Liver (tissue), 9 donors: Measurements from ENCODE around the gene GANC. TPM values are rescaled to one million over a fixed set of nuclear protein-coding genes. Genes with fewer than 3 reads are reported as not detected.

ENCODE experiments used
- DNase-seq: peaks from one replicate; pipeline ENCODE4 v3.0.0-alpha.2; 2017; ENCODE audit warnings: low spot score
- H3K27ac ChIP-seq, 2 donors: one replicate each; pipeline ENCODE4 v1.7.0; 2013; ENCODE audit warnings: inconsistent platforms in 2 of 2, low read length in 2 of 2, control low read depth in 1 of 2, low read depth in 1 of 2, mild to moderate bottlenecking in 1 of 2
- H3K27me3 ChIP-seq, 4 donors: one replicate each; pipeline versions ENCODE4 v1.6.1 to v1.7.0; 2013; ENCODE audit warnings: low read length in 3 of 4, inconsistent platforms in 1 of 4, mild to moderate bottlenecking in 1 of 4, moderate library complexity in 1 of 4; ENCODE audit not compliant: control insufficient read depth in 4 of 4, insufficient read depth in 4 of 4
- H3K36me3 ChIP-seq, 4 donors: one replicate each; pipeline versions ENCODE4 v1.6.1 to v1.7.0; 2013; ENCODE audit warnings: low read length in 3 of 4, mild to moderate bottlenecking in 3 of 4, low read depth in 1 of 4, moderate library complexity in 1 of 4; ENCODE audit not compliant: control insufficient read depth in 4 of 4, insufficient read depth in 3 of 4
- H3K4me1 ChIP-seq, 4 donors: one replicate each; pipeline versions ENCODE4 v1.6.1 to v1.7.0; 2013; ENCODE audit warnings: low read length in 3 of 4, mild to moderate bottlenecking in 3 of 4, moderate library complexity in 1 of 4; ENCODE audit not compliant: control insufficient read depth in 4 of 4, insufficient read depth in 4 of 4
- H3K4me3 ChIP-seq, 3 donors: one replicate each; pipeline versions ENCODE4 v1.6.1 to v1.7.0; 2013; ENCODE audit warnings: low read length in 3 of 3, control low read depth in 1 of 3, low read depth in 1 of 3, mild to moderate bottlenecking in 1 of 3
- H3K9ac ChIP-seq, 2 donors: one replicate each; pipeline ENCODE4 v1.7.0; 2013; ENCODE audit warnings: low read length in 2 of 2, mild to moderate bottlenecking in 2 of 2, moderate library complexity in 2 of 2, control low read depth in 1 of 2, low read depth in 1 of 2
- H3K9me3 ChIP-seq, 4 donors: one replicate each; pipeline versions ENCODE4 v1.6.1 to v1.7.0; 2013; ENCODE audit warnings: low read length in 3 of 4; ENCODE audit not compliant: control insufficient read depth in 4 of 4
- CTCF ChIP-seq: fragments of 150-350 bp; IDR thresholded peaks from 2 replicates; pipeline ENCODE4 v1.5.1; 2017; ENCODE audit warnings: improper control_type of control experiment, low read depth, low read length; ENCODE audit not compliant: missing input control
- FOXA1 ChIP-seq: IDR thresholded peaks from 2 replicates; pipeline ENCODE4 v1.6.1; 2016; ENCODE audit warnings: antibody characterized with exemption
- FOXA2 ChIP-seq: IDR thresholded peaks from 2 replicates; pipeline ENCODE4 v1.6.1; 2016; ENCODE audit warnings: antibody characterized with exemption
- HNF4A ChIP-seq, 2 donors: conservative IDR thresholded peaks; 2 replicates each; pipeline ENCODE4 v1.6.1; 2016; ENCODE audit warnings: antibody characterized with exemption in 2 of 2, mild to moderate bottlenecking in 2 of 2
- HNF4G ChIP-seq: IDR thresholded peaks from 2 replicates; pipeline ENCODE4 v1.6.1; 2016; ENCODE audit warnings: antibody characterized with exemption
- MAX ChIP-seq: IDR thresholded peaks from 2 replicates; pipeline ENCODE4 v1.6.1; 2016; ENCODE audit warnings: antibody characterized with exemption
- NR2F2 ChIP-seq: IDR thresholded peaks from 2 replicates; pipeline ENCODE4 v1.6.1; 2016; ENCODE audit warnings: antibody characterized with exemption
- RAD21 ChIP-seq, 2 donors: IDR thresholded peaks; 2 replicates each; pipeline ENCODE4 v1.6.1; 2016; ENCODE audit warnings: antibody characterized with exemption in 2 of 2, mild to moderate bottlenecking in 2 of 2
- REST ChIP-seq: IDR thresholded peaks from 2 replicates; pipeline ENCODE4 v1.6.1; 2016; ENCODE audit warnings: antibody characterized with exemption, mild to moderate bottlenecking
- RXRA ChIP-seq, 2 donors: IDR thresholded peaks; 2 replicates each; pipeline ENCODE4 v1.6.1; 2017 to 2018; ENCODE audit warnings: antibody characterized with exemption in 2 of 2, mild to moderate bottlenecking in 1 of 2
- SP1 ChIP-seq: IDR thresholded peaks from 2 replicates; pipeline ENCODE4 v1.6.1; 2018; ENCODE audit warnings: antibody characterized with exemption, mild to moderate bottlenecking
- TAF1 ChIP-seq: conservative IDR thresholded peaks from 2 replicates; pipeline ENCODE4 v1.6.1; 2016; ENCODE audit warnings: antibody characterized with exemption, mild to moderate bottlenecking
- ZBTB33 ChIP-seq: IDR thresholded peaks from 2 replicates; pipeline ENCODE4 v1.6.1; 2016; ENCODE audit warnings: antibody characterized with exemption
- WGBS: extraction: QIAGEN DNeasy Blood & Tissue Kit; methylation state at CpG from one replicate; pipeline ENCODE4 v1.1.7; 2013; 5-methylcytosine and 5-hydroxymethylcytosine counted together
- polyA plus RNA-seq, 2 donors: library from polyadenylated mRNA; stranded (reverse) in 1 of 2; unstranded in 1 of 2; fragments of 200-250 nt in 1 of 2; fragments of >200 nt in 1 of 2; fragmentation: Nextera tagmentation in 1 of 2; extraction: Ambion mirVana in 1 of 2; gene quantifications; one replicate each; pipeline versions ENCODE4 v1.2.1 to v1.2.3, GENCODE V29; 2013 to 2015
- total RNA-seq, 2 donors: library from RNA; depleted of rRNA; stranded (reverse); fragments of >200 nt; gene quantifications; one replicate each; pipeline ENCODE4 v1.2.3, GENCODE V29; 2014
- TF ChIP-seq, protein P1 (sequence below): IDR thresholded peaks from 2 replicates; pipeline ENCODE4 v1.6.1; 2016; ENCODE audit warnings: antibody characterized with exemption
- donor health status: healthy.
- donor health status: healthy.
- donor health status: healthy.
- donor health status: healthy.
- donor health status: healthy.

GANC gene
- total and polyA plus RNA-seq, 4 donors = 4.8 to 28.9 (median 10.9) TPM

DNA sequence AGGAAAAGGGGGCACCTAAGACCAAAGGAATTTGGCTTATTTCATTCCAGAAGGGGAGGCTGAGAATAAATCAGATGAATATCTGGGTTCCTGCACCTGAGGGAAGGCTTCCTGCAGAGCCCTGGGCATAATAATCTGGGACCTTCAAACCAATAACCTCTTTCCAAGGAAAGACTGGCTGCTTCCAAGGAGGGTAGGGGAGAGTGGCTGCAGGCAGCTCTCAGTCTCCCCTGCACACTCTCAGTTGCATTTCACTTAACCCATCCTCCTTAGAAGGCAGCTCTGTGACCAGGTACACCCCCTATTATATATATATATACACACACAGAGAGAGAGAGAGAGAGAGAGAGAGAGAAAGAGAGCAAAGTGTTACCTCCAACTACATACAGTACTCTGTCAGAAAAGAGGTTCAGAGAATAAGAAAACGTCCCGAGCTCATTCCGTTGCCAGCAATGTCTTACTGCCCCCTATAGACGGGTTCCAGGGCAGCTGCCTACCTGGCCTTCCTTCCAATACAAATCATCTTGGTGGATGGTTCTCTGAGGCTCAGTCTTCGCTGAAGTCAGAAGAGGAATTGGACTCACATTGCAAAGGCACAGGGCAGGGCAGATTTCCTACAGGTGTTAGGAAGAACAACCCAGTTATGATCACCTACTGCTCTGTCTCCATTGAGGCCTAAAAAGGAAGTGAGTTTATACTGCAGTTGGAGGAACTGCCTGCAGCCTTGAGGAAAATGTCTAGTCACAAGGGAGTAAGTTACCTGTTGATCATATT lies 112.4 kb downstream of the GANC start:
- no peak overlapping the region for H3K27ac ChIP-seq
- DNase-seq = peak; percentile 48
- H3K4me1 ChIP-seq = no peaks in the 10 kb centered on the region
- TF ChIP-seq RAD21 (IDR thresholded peaks at IDR 0.05) (peak; percentile 61 to 71), SP1 (no peak), CTCF (peak; percentile 33)
- no peak overlapping the region for H3K9ac ChIP-seq
- H3K36me3 ChIP-seq = peaks cover 0 to 15% (median 6%) of the 10 kb centered on the region in 4 donors
- 59% methylated on average over 5 of the region's 5 CpGs for WGBS
- no peak overlapping the region for H3K4me3 ChIP-seq
- no peaks in the 10 kb centered on the region for H3K27me3 ChIP-seq
- H3K9me3 ChIP-seq = no peaks in the 10 kb centered on the region

GRCh38 chr15:42385980-42386700 lies 113.1 kb downstream of the GANC start:
- H3K4me1 ChIP-seq = no peaks in the 10 kb centered on the region
- TF ChIP-seq MAX (no peak), SP1 (peak; percentile 28), NR2F2 (peak; percentile 49), RXRA (IDR thresholded peaks at IDR 0.05) (peak in 1 of 2 donors; percentile 8)
- H3K27me3 ChIP-seq = no peaks in the 10 kb centered on the region
- peaks cover 0 to 15% (median 6%) of the 10 kb centered on the region in 4 donors for H3K36me3 ChIP-seq
- no peak overlapping the region for H3K4me3 ChIP-seq
- no peaks in the 10 kb centered on the region for H3K9me3 ChIP-seq
- no peak overlapping the region for H3K27ac ChIP-seq
- H3K9ac ChIP-seq = no peak overlapping the region
- WGBS = 82% methylated on average over 12 of the region's 12 CpGs
- DNase-seq = no peak

GRCh38 chr15:42387603-42388002 lies 114.6 kb downstream of the GANC start:
- Histone ChIP-seq H3K27ac (no peak overlapping the region), H3K4me3 (no peak overlapping the region), H3K9me3 (no peaks in the 10 kb centered on the region), H3K9ac (no peak overlapping the region), H3K27me3 (no peaks in the 10 kb centered on the region), H3K36me3 (peaks cover 0 to 15% (median 8%) of the 10 kb centered on the region in 4 donors), H3K4me1 (no peaks in the 10 kb centered on the region)
- 91% methylated on average over 8 of the region's 8 CpGs for WGBS
- TF ChIP-seq ZBTB33 (no peak), HNF4G (no peak), FOXA2 (no peak), TAF1 (no peak), HNF4A (conservative IDR thresholded peaks at IDR 0.05) (no peak), RXRA (IDR thresholded peaks at IDR 0.05) (no peak), SP1 (no peak), FOXA1 (no peak), REST (no peak)
- TF ChIP-seq, protein P1, sequence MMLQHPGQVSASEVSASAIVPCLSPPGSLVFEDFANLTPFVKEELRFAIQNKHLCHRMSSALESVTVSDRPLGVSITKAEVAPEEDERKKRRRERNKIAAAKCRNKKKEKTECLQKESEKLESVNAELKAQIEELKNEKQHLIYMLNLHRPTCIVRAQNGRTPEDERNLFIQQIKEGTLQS = no peak
- no peak for DNase-seq
